ENCODE results near the gene MED29. TPM values are rescaled to one million over a fixed set of nuclear protein-coding genes. Genes with fewer than 3 reads are reported as not detected.

Gene MED29
- total RNA-seq, 3 donors from 2014 or later (not counting 1 experiment from before 2014, with no cell fraction given) = 37.5 to 49.1 (median 45.9) TPM

GRCh38 chr19:39411081-39411831 is 20.1 kb downstream of the MED29 start:
- Histone ChIP-seq H3K4me3 (ENCODE audit: low read length) (peak overlapping the region; percentile 92), H3K27me3 (ENCODE audit: control insufficient read depth, insufficient read depth, low read length) (no peaks in the 10 kb centered on the region), H3K27ac (ENCODE audit: low read length) (peak overlapping the region; percentile 96), H3K4me1 (ENCODE audit: control insufficient read depth, insufficient read depth, low read length) (peaks cover 49% of the 10 kb centered on the region), H3K9me3 (ENCODE audit: control insufficient read depth, insufficient read depth, low read length) (no peaks in the 10 kb centered on the region), H3K36me3 (ENCODE audit: control insufficient read depth, insufficient read depth, low read length) (peaks cover 20% of the 10 kb centered on the region)
- H3K36me3 Mint-ChIP-seq = peaks cover 7% of the 10 kb centered on the region
- H3K27me3 Mint-ChIP-seq (ENCODE audit: low read depth in 2 of 2) = no peaks in the 10 kb centered on the region
- intact Hi-C loops (cut with micrococcal nuclease) = loop anchor here (1.0 to 5.0 kb wide), 3 partner anchors 14 to 286 kb away; partner anchors contain the start of genes EID2B and PAK4
- ATAC-seq (no peak), DNase-seq (peak in 1 of 2 donors; percentile 39)
- peak overlapping the region; percentile 96 to 97 for H3K27ac Mint-ChIP-seq
- H3K9me3 Mint-ChIP-seq = no peaks in the 10 kb centered on the region
- H3K4me3 Mint-ChIP-seq = peak overlapping the region; percentile 97
- peaks cover 58 to 74% of the 10 kb centered on the region in 2 donors for H3K4me1 Mint-ChIP-seq
- WGBS (ENCODE audit: insufficient coverage) = 21% methylated on average over 9 of the region's 9 CpGs
- TF ChIP-seq, protein P1, sequence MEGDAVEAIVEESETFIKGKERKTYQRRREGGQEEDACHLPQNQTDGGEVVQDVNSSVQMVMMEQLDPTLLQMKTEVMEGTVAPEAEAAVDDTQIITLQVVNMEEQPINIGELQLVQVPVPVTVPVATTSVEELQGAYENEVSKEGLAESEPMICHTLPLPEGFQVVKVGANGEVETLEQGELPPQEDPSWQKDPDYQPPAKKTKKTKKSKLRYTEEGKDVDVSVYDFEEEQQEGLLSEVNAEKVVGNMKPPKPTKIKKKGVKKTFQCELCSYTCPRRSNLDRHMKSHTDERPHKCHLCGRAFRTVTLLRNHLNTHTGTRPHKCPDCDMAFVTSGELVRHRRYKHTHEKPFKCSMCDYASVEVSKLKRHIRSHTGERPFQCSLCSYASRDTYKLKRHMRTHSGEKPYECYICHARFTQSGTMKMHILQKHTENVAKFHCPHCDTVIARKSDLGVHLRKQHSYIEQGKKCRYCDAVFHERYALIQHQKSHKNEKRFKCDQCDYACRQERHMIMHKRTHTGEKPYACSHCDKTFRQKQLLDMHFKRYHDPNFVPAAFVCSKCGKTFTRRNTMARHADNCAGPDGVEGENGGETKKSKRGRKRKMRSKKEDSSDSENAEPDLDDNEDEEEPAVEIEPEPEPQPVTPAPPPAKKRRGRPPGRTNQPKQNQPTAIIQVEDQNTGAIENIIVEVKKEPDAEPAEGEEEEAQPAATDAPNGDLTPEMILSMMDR (IDR thresholded peaks at IDR 0.05) = no peak

GRCh38 chr19:39411832-39412099 is 20.6 kb downstream of the MED29 start:
- no peaks in the 10 kb centered on the region for H3K9me3 ChIP-seq (ENCODE audit: control insufficient read depth, insufficient read depth, low read length)
- TF ChIP-seq, protein P1 (IDR thresholded peaks at IDR 0.05) = peak; percentile 68
- peak overlapping the region; percentile 96 to 97 for H3K27ac Mint-ChIP-seq
- peaks cover 55 to 71% of the 10 kb centered on the region in 2 donors for H3K4me1 Mint-ChIP-seq
- no peaks in the 10 kb centered on the region for H3K27me3 ChIP-seq (ENCODE audit: control insufficient read depth, insufficient read depth, low read length)
- peak overlapping the region; percentile 97 for H3K4me3 Mint-ChIP-seq
- H3K36me3 Mint-ChIP-seq = peaks cover 7% of the 10 kb centered on the region
- H3K27ac ChIP-seq (ENCODE audit: low read length) = peak overlapping the region; percentile 96
- intact Hi-C loops (cut with micrococcal nuclease) = loop anchor here (1.0 to 5.0 kb wide), 7 partner anchors 10 to 287 kb away; partner anchors contain the start of genes EID2B, PAK4, RPS16 and SAMD4B
- H3K9me3 Mint-ChIP-seq = no peaks in the 10 kb centered on the region
- peaks cover 47% of the 10 kb centered on the region for H3K4me1 ChIP-seq (ENCODE audit: control insufficient read depth, insufficient read depth, low read length)
- no peaks in the 10 kb centered on the region for H3K27me3 Mint-ChIP-seq (ENCODE audit: low read depth in 2 of 2)
- ATAC-seq (peak; percentile 37 to 67 (median 45)), DNase-seq (peak; percentile 88 to 96)
- peaks cover 20% of the 10 kb centered on the region for H3K36me3 ChIP-seq (ENCODE audit: control insufficient read depth, insufficient read depth, low read length)
- peak overlapping the region; percentile 70 for H3K4me3 ChIP-seq (ENCODE audit: low read length)
- 0% methylated on average over 4 of the region's 7 CpGs for WGBS (ENCODE audit: insufficient coverage)

- Mint-ChIP-seq H3K4me1 (peaks cover 55 to 66% of the 10 kb centered on the region in 2 donors), H3K36me3 (peaks cover 7% of the 10 kb centered on the region)
- H3K4me1 ChIP-seq (ENCODE audit: control insufficient read depth, insufficient read depth, low read length) = peaks cover 47% of the 10 kb centered on the region
Observed at GRCh38 chr19:39412100-39412866, 21.1 kb downstream of the MED29 start, which contains the start of gene PLEKHG2. TSS of gene PLEKHG2 (plus strand) at chr19:39412669. CDS start at chr19:39414087, 1,418 bp downstream.

More at GRCh38 chr19:39412100-39412866, 21.1 kb downstream of the MED29 start, which contains the start of gene PLEKHG2:
- under 1% methylated on average over 60 of the region's 60 CpGs for WGBS (ENCODE audit: insufficient coverage)
- Histone ChIP-seq H3K36me3 (ENCODE audit: control insufficient read depth, insufficient read depth, low read length) (peaks cover 20% of the 10 kb centered on the region), H3K27me3 (ENCODE audit: control insufficient read depth, insufficient read depth, low read length) (no peaks in the 10 kb centered on the region), H3K9me3 (ENCODE audit: control insufficient read depth, insufficient read depth, low read length) (no peaks in the 10 kb centered on the region), H3K4me3 (ENCODE audit: low read length) (peak within 1 kb of the TSS; percentile 70), H3K27ac (ENCODE audit: low read length) (peak within 1 kb of the TSS; percentile 96)
- intact Hi-C loops (cut with micrococcal nuclease) = loop anchor here (1.0 to 5.0 kb wide), 5 partner anchors 11 to 120 kb away; partner anchors contain the start of genes EID2B, RPS16, SAMD4B and SUPT5H
- peak; percentile 98 for DNase-seq
- H3K27me3 Mint-ChIP-seq (ENCODE audit: low read depth in 2 of 2) = no peaks in the 10 kb centered on the region
- peak; percentile 54 to 80 (median 57) for ATAC-seq
- peak within 1 kb of the TSS; percentile 97 for H3K4me3 Mint-ChIP-seq
- H3K27ac Mint-ChIP-seq = peak within 1 kb of the TSS; percentile 96 to 97
- TF ChIP-seq, protein P1 (IDR thresholded peaks at IDR 0.05) = peak; percentile 86
- no peaks in the 10 kb centered on the region for H3K9me3 Mint-ChIP-seq
